ACC112 (cell line): ENCODE measurements around the gene QKI.
"Not testable (repeated sequence)": the region's sequence is repeated elsewhere in the genome, so short reads cannot be mapped to it uniquely, and the experiment has no call there.

Source experiments
- H2AFZ ChIP-seq: fragments of 200-600 bp; sonication (generic); one replicate; pipeline ENCODE4 v1.6.0; 2017; ENCODE audit warnings: antibody characterized with exemption, low read length; ENCODE audit not compliant: unreplicated experiment
- H3K27ac ChIP-seq: fragments of 200-600 bp; sonication (generic); 2 replicates; pipeline ENCODE4 v1.5.1; 2014; ENCODE audit warnings: low read depth, mild to moderate bottlenecking, antibody characterized with exemption, low read length, moderate library complexity
- H3K27me3 ChIP-seq: fragments of 200-600 bp; sonication (generic); 2 replicates; pipeline ENCODE4 v1.6.1; 2014; ENCODE audit warnings: mild to moderate bottlenecking, antibody characterized with exemption, low read length, moderate library complexity, mixed read lengths; ENCODE audit not compliant: insufficient read depth
- H3K36me3 ChIP-seq: fragments of 200-600 bp; sonication (generic); 2 replicates; pipeline ENCODE4 v1.6.1; 2016; ENCODE audit warnings: mild to moderate bottlenecking, antibody characterized with exemption, low read length, moderate library complexity, mixed read lengths; ENCODE audit not compliant: insufficient read depth
- H3K4me1 ChIP-seq: fragments of 200-600 bp; sonication (generic); one replicate; pipeline ENCODE4 v1.6.1; 2016; ENCODE audit warnings: low read length, mixed read lengths; ENCODE audit not compliant: insufficient read depth, unreplicated experiment, control insufficient read depth
- H3K4me3 ChIP-seq: fragments of 200-600 bp; sonication (generic); 2 replicates; pipeline ENCODE4 v1.5.1; 2014; ENCODE audit warnings: mild to moderate bottlenecking, low read depth, low read length
- H3K79me2 ChIP-seq: fragments of 200-600 bp; sonication (generic); one replicate; pipeline ENCODE4 v1.6.0; 2016; ENCODE audit warnings: low read length; ENCODE audit not compliant: control insufficient read depth, unreplicated experiment, insufficient read depth

Gene QKI

DNA sequence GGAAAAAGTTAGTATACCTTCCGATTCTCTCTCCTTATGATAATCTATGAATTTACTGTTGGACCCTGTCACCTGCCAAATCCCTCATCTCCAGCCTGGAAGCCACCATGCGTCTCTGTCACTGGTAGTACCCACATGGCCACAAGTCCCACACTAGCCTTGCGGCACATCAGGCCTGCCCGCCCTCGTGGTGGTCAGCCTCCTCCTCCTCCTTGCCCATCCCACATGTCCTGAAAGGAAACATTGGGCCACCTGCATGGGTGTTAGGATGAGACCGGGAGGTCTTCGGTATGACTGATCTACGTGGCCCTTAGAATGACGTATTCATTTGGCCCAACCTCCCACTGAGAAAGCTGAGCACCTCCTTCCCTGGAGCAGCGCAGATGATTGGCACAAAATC, 37.0 kb upstream of the QKI start:
- H3K27ac ChIP-seq, result no peak overlapping the region
- no peaks in the 10 kb centered on the region for H3K36me3 ChIP-seq
- H3K27me3 ChIP-seq, result 0 out of 2 replicates have a peak, but pooled peaks cover 5% of the 10 kb centered on the region
- no peaks in the 10 kb centered on the region for H3K79me2 ChIP-seq
- no peak overlapping the region for H3K4me3 ChIP-seq
- no peak overlapping the region for H2AFZ ChIP-seq
- H3K4me1 ChIP-seq, result no peaks in the 10 kb centered on the region

DNA sequence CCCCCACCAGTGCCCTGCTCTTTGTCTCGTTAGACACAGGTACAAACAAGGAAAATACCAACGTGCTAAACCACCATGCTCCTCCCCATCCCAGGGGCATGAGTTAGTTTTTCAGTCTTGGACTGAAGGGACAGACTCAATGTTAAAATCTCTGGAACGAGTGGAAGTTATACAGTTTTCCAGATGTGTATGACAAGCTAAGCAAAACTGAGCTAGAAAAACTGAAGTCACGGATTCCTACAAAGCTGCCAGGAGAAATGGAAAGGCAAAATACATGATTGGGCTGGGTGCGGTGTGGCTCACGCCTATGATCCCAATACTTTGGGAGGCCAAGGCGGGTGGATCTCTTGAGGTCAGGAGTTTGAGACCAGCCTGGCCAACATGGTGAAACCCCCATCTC, 34.3 kb upstream of the QKI start:
- no peaks in the 10 kb centered on the region for H3K27me3 ChIP-seq
- no peaks in the 10 kb centered on the region for H3K4me1 ChIP-seq
- no peaks in the 10 kb centered on the region for H3K79me2 ChIP-seq
- H3K36me3 ChIP-seq, result no peaks in the 10 kb centered on the region
- no peak overlapping the region for H3K27ac ChIP-seq
- no peak overlapping the region for H2AFZ ChIP-seq
- H3K4me3 ChIP-seq, result no peak overlapping the region

DNA sequence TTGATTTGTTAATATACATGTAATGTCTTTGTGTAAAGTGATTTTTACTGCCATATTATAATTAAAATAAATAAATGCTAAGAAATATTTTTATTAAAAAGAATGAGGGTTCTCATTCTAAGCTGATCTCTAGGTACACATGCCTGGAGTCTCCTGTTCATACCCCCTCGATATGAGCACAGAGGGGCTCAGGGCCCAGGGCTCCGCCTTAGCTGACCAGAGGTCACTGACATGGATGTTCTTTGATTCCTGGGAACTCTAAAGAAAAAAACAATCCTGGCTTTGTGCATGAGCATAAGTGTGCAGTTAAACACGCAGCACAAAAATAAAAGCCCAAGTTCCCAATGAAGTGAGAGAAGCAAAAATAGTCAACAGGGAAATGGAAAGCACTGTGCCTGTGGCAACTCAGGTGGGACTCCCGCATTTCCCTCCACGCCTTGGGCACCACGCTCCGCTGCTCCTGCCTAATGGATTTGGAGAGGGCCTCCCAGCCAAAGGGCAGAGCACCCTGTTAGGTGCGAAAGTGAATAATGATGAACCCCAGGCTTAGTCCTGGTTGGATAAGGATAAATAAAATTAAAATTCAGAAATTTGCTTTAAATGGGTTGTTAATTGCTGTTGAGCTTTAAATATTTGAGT, 33.3 kb upstream of the QKI start:
- H3K27me3 ChIP-seq, result no peaks in the 10 kb centered on the region
- H3K36me3 ChIP-seq, result no peaks in the 10 kb centered on the region
- no peak overlapping the region for H2AFZ ChIP-seq
- no peaks in the 10 kb centered on the region for H3K4me1 ChIP-seq
- H3K79me2 ChIP-seq, result no peaks in the 10 kb centered on the region
- H3K27ac ChIP-seq, result no peak overlapping the region
- H3K4me3 ChIP-seq, result no peak overlapping the region

DNA sequence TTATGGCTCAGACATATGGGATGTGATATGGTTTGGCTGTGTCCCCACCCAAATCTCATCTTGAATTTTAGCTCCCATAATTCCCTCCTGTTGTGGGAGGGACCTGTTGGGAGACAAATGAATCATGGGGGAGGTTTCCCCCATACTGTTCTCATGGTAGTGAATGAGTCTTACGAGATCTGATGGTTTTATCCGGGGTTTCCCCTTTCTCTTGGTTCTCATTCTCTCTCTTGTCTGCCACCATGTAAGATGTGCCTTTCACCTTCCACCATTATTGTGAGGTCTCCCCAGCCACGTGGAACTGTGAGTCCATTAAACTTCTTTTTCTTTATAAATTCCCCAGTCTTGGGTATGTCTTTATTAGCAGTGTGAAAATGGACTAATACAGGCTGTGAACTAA, 31.1 kb upstream of the QKI start:
- H3K79me2 ChIP-seq, H2AFZ ChIP-seq, H3K27ac ChIP-seq, H3K4me1 ChIP-seq, H3K36me3 ChIP-seq, H3K4me3 ChIP-seq, H3K27me3 ChIP-seq: not testable (repeated sequence)

DNA sequence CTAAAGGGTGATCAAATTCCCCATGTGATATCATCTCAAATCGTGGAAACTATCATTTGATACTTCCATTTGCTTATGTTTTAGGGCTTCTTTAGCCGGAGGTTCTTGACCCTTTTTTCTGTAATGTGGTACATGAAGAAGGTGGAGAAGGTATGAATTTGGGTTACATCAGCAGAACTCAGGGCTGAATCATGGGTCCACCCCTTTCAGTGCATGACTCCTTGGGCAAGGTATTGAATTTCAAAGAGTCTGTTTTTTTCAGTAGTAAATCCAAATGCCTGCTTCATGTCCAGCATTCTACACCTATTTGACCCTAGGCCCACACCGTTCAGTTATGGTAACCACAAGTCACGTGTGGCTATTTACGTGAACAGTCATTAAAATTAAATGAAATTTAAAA, 30.6 kb upstream of the QKI start:
- H3K36me3 ChIP-seq, result no peaks in the 10 kb centered on the region
- H3K4me1 ChIP-seq, result no peaks in the 10 kb centered on the region
- H2AFZ ChIP-seq, result no peak overlapping the region
- H3K79me2 ChIP-seq, result no peaks in the 10 kb centered on the region
- no peak overlapping the region for H3K4me3 ChIP-seq
- H3K27me3 ChIP-seq, result no peaks in the 10 kb centered on the region
- H3K27ac ChIP-seq, result no peak overlapping the region

DNA sequence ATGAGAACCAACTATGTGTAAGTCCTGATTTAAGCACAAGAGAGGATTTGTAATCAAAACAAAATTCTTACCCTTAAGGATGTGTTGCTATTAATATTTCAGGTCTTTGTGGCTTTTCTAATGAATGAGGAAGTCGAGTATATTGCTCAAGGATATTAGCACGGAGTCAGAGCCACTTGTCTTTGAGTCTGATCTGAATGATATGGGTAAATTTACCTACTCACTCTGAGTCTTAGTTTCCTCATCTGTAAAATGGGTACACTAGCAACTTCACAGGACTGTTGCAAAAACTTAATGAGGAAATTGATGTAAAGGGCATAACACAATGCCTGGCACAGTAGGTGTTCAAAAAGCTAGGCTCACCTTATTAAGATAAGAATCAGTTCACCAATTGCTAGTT, 30.0 kb upstream of the QKI start:
- Histone ChIP-seq H3K27me3 (no peaks in the 10 kb centered on the region), H3K4me1 (no peaks in the 10 kb centered on the region), H2AFZ (no peak overlapping the region), H3K36me3 (no peaks in the 10 kb centered on the region), H3K4me3 (no peak overlapping the region), H3K79me2 (no peaks in the 10 kb centered on the region), H3K27ac (no peak overlapping the region)

DNA sequence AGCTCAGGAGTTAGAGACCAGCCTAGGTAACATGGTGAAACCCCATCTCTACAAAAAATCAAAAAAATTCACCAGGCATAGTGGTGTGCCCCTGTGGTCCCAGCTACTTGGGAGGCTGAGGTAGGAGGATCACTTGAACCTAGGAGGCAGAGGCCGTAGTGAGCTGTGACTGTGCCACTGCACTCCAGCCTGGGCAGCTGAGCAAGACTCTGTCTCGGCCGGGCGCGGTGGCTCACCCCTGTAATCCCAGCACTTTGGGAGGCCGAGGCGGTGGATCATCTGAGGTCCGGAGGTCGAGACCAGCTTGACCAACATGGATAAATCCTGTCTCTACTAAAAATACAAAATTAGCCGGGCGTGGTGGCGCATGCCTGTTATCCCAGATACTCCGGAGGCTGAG, 29.0 kb upstream of the QKI start:
- H3K27ac ChIP-seq, H3K79me2 ChIP-seq, H3K27me3 ChIP-seq, H3K4me1 ChIP-seq, H2AFZ ChIP-seq, H3K36me3 ChIP-seq, H3K4me3 ChIP-seq: not testable (repeated sequence)

DNA sequence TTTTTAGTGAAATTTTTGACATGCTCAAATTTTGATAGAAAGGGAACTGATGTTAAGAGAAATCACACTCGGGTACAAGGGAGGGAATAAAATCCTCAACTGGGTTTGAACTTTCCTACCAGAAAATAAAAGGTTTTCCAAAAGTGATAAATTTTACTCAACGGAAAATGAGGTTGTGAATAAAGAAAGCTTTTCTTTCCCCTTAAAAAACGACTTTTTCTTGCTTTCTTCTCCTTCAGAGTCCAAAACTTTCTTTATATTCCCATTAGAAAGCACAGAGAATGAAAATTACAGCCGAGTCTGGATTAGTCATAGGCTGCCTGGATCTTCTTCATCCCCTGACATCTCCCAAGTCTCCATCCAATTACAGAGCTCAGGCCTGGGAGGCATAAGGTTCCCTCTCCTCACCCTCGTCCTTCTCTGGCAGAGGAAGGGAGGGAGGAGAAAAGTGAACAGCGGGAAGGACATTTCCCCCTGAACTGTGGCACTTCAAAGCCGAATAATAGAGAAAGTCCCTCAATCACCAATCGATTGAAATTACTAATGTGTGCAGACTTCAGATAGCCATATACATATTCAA, 28.1 kb upstream of the QKI start:
- H3K4me1 ChIP-seq, result no peaks in the 10 kb centered on the region
- no peaks in the 10 kb centered on the region for H3K36me3 ChIP-seq
- H3K27ac ChIP-seq, result no peak overlapping the region
- no peaks in the 10 kb centered on the region for H3K27me3 ChIP-seq
- no peak overlapping the region for H3K4me3 ChIP-seq
- no peaks in the 10 kb centered on the region for H3K79me2 ChIP-seq
- no peak overlapping the region for H2AFZ ChIP-seq

DNA sequence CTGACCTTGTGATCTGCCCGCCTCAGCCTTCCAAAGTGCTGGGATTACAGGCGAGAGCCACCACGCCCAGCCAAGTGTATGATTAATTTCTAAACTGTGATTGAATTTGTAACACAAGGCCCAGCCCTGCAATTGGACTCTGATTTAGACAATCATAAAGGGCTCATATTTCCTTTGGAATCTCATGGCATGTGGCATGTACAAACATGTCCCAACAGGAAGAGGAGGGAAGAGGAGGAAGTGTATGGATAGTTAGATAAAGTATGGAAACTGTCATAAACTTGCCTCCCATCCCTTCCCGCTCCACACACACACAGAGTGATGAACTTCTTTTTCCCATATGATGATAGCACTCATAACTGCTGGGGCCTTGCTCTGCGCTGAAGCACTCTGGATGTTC, 27.2 kb upstream of the QKI start:
- no peaks in the 10 kb centered on the region for H3K27me3 ChIP-seq
- no peak overlapping the region for H3K27ac ChIP-seq
- H3K4me3 ChIP-seq, result no peak overlapping the region
- no peaks in the 10 kb centered on the region for H3K79me2 ChIP-seq
- no peak overlapping the region for H2AFZ ChIP-seq
- H3K36me3 ChIP-seq, result no peaks in the 10 kb centered on the region
- H3K4me1 ChIP-seq, result peaks cover 3% of the 10 kb centered on the region

DNA sequence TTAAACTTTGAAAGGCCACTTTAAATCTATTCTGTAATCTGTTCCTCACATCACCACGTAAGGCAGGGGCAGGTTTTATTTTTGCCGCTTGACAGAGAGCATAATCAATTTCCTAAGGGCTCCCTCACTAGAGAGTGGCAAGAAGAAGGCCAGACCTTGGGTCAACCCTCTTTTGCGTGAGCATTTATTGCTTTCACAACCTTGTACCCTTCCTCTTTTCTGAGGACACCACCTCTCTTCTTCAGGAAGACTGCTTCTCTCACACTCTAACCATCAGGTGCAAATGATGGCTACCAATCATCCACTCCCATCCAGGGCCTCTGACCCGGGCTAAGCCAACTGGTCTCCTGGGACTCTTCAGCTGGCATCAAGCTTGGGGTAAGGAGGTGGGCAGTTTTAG, 25.2 kb upstream of the QKI start:
- no peaks in the 10 kb centered on the region for H3K36me3 ChIP-seq
- H3K4me3 ChIP-seq, result no peak overlapping the region
- H3K79me2 ChIP-seq, result no peaks in the 10 kb centered on the region
- H3K4me1 ChIP-seq, result peaks cover 4% of the 10 kb centered on the region
- H2AFZ ChIP-seq, result no peak overlapping the region
- no peaks in the 10 kb centered on the region for H3K27me3 ChIP-seq
- H3K27ac ChIP-seq, result no peak overlapping the region

DNA sequence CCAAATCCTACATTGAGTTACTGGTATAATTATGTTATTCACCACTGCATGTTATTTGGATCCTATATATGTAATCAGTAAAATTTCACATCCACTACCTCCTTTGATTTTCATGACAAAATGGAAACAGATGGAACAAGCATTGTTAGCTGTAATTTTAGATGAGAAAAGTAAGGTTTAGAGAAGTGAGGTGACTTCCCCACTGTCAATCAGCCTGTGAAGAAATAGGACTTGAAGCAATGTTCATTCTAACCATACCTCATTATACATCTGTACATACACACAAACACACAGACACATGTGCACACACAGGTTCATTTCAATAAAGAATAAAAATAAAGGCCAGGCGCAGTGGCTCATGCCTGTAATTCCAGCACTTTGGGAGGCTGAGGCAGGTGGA, 23.7 kb upstream of the QKI start:
- H3K27ac ChIP-seq, result no peak overlapping the region
- no peaks in the 10 kb centered on the region for H3K79me2 ChIP-seq
- H3K36me3 ChIP-seq, result no peaks in the 10 kb centered on the region

More for the DNA sequence above, 23.7 kb upstream of the QKI start:
- Histone ChIP-seq H2AFZ (no peak overlapping the region), H3K27me3 (no peaks in the 10 kb centered on the region), H3K4me3 (no peak overlapping the region), H3K4me1 (peaks cover 4% of the 10 kb centered on the region)
